ENCODE measurements around the gene LRRC8D.

The LRRC8D gene

DNA sequence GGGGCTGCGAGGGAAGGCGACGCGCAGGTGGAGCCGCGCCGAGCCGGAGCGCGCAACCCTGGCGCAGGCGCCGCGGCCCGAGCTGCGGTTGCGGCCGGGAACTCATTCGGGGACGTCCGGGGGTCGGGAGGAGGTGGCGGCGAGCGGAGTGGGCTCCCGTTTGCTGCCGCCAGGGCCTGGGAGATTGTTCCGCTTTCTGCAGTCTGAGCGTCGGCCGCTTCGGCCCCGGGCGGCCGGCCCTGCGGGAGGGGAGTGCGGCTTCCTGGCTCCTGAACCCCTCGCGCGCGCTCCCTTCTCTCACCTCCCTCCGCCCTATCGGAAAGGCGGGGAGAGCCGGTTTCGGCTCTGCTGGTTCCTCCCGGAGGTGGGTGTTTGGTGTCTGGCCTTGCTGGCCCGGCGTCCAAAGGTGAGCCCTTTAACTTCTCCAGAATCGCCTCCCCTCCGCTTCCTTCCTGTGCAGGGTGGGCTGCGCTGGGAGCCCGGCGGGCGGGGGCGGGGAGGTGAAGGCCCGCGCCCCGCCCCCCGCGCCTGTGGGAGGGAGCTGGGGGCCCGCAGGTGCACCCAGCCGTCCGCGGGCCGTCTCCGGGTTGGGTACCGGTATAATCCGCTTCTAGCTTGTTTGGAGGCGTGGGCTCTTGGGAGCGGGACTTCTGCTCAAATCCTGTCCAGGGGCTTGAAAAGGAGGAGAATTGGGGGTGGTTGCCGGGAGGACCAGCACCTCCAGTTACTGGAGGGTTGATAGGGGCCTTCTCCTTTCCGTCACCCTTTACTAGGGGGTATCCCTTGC lies 683 bp downstream of the LRRC8D start:
- peak overlapping the region; percentile 87 for H3K27ac ChIP-seq
- TF ChIP-seq, protein P1, sequence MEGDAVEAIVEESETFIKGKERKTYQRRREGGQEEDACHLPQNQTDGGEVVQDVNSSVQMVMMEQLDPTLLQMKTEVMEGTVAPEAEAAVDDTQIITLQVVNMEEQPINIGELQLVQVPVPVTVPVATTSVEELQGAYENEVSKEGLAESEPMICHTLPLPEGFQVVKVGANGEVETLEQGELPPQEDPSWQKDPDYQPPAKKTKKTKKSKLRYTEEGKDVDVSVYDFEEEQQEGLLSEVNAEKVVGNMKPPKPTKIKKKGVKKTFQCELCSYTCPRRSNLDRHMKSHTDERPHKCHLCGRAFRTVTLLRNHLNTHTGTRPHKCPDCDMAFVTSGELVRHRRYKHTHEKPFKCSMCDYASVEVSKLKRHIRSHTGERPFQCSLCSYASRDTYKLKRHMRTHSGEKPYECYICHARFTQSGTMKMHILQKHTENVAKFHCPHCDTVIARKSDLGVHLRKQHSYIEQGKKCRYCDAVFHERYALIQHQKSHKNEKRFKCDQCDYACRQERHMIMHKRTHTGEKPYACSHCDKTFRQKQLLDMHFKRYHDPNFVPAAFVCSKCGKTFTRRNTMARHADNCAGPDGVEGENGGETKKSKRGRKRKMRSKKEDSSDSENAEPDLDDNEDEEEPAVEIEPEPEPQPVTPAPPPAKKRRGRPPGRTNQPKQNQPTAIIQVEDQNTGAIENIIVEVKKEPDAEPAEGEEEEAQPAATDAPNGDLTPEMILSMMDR (conservative IDR thresholded peaks at IDR 0.05), result no peak

DNA sequence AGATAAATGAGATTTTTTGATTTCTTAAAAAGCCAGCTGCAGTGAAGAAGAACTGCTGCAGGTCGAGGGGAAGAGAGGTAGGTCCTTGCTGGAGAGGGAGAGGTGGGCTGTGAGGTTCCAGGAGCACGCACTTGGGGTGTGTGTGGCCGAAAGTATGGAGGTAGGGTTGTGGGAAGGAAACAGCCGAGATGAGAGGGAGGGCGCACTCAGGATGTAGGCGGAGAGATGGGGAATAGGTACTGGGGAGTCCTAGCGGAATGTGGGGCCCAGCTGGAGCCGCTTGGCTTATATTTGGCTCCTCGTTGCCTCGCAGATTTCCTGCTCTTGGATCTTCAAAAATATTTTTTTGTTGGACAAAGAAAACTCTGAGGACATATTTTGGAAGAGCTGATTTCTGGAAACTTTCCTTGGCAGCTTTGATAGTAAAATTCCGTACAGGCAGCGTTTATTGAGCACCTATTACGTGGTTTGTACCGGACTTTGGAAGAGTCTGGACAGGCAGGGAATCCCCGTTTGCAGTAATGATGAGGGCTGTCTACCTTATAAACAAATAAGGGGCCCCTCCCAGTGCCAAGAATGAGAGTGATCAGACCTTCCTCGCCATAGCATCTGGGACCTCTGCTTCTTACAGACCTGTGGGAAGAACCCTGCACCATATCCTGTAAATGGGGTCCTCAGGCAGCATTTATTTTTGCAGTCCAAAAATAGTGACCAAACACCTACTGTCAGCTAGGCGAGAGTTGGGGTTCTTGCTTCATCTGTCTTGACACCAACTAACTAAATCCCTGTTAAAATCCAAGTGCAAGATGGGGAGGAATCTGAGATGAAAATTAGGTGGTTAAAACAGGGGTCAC lies 1.5 kb downstream of the LRRC8D start:
- TF ChIP-seq, protein P1 (conservative IDR thresholded peaks at IDR 0.05), result no peak
- peak overlapping the region; percentile 87 for H3K27ac ChIP-seq

DNA sequence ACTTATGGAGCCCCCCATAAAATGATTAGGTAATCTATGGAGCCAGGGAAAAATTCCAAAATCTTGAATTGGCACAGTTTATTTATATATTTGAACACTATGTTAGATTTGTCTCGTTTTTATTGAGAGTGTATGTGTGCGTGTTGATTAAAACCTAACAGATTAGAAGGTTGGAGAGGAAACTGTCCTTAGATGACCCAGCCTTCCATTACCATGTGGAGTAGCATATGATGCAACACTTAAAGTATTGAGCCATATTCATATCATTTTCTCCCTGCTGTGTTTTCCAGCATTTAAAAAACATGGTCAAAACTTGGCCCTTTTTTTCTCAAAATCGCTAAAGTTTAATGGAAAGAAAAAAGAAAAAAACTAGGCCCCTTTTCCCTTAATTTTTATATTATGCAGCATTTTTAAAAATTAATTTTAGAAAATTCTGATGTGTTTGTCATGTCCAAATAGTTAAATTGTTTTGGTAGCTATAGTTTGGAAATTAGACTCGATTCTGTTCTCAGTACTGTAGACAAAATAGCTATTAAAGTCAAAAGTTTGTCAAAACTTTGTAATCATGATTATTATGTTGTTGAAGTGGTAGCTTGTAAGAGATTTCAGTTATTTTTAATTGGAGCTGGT lies 2.3 kb downstream of the LRRC8D start:
- peak overlapping the region; percentile 87 for H3K27ac ChIP-seq
- TF ChIP-seq, protein P1 (conservative IDR thresholded peaks at IDR 0.05), result no peak

DNA sequence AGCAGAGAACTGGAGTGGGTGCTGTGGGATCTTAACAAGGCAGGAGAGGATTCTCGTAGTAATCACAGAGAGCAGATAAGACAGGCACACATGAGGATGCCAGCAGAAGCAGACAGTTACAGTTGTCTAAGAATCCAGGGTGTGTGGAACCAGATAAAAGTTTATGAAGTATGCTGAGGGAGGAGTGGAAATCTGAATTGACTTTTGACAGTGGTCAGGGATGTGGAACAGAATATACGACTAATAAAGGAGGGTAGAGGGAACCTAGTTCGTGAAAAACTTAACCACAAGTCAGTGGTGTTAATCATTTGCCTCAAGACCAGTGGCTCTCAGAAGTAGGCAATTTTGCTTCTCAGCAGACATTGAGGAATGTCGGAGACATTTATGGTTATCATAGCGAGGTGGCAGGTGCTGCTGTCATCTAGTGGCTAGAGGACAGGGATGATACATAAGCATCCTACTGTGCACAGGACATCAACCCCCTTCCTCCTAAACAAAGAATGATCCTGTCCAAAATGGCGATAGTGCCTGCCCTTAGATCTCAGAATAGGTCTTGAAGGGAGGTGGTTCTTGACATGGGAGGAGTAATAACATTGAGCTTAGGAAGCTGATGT lies 3.0 kb downstream of the LRRC8D start:
- peak overlapping the region; percentile 87 for H3K27ac ChIP-seq
- TF ChIP-seq, protein P1 (conservative IDR thresholded peaks at IDR 0.05), result no peak

DNA sequence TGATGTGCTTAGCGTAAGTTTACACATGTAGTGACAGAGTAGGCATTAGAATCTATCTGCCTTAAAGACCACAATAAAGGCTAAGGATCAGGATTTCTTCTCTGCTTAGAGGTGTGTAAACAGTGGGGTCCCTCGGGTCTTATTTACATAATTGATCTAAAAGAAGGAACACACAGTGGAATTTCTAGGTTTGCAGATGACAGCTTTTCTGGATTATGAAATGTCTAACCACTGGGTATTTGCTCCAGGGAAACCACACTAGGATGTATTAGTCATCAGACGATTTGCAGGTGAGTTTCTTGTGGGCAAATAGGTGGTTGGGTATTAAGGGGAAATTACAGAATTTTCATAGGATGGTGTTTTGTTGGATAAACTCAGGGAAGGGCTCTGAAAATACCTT lies 5.8 kb downstream of the LRRC8D start:
- TF ChIP-seq, protein P1 (conservative IDR thresholded peaks at IDR 0.05), result no peak
- no peak overlapping the region for H3K27ac ChIP-seq

DNA sequence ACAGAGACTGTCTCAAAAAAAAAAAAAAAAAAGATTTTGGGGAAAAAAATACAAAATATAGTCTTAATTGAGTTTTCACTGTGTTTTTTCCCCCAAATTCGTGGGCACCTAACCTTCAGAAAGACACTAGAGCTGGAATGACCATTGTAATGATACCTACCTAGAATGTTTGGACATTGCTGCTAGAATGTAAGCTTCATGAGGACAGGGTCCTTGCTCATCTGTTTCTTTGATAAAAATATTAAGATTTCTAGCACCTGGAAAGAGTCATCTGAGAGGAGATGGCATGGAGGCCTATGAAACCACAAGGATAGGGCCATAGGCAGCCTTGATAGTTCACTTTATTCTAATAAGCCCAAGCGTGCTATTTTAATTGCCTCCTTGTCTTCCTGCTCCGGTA lies 6.5 kb downstream of the LRRC8D start:
- no peak overlapping the region for H3K27ac ChIP-seq
- TF ChIP-seq, protein P1 (conservative IDR thresholded peaks at IDR 0.05), result no peak

DNA sequence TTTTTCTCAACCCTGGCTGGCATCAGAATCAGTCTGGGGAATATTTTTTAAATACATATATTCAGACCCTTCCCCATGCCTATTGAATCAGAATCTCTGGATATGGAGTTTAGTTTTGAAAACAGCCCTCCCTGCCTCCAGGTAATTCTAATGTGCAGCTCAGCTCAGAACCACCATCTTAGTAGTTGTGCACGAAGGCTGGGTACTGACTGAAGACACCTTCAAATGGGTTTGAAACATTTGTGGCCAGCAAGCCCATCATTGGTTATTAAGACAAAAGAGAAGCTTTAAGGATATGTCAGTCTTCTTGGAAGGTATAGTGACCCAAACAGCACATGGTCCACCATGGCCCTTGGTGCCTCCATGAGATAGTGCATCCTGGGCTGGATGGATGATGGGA lies 7.1 kb downstream of the LRRC8D start:
- no peak overlapping the region for H3K27ac ChIP-seq
- TF ChIP-seq, protein P1 (conservative IDR thresholded peaks at IDR 0.05), result no peak
